ENCODE data around the gene BBS1.

DNA sequence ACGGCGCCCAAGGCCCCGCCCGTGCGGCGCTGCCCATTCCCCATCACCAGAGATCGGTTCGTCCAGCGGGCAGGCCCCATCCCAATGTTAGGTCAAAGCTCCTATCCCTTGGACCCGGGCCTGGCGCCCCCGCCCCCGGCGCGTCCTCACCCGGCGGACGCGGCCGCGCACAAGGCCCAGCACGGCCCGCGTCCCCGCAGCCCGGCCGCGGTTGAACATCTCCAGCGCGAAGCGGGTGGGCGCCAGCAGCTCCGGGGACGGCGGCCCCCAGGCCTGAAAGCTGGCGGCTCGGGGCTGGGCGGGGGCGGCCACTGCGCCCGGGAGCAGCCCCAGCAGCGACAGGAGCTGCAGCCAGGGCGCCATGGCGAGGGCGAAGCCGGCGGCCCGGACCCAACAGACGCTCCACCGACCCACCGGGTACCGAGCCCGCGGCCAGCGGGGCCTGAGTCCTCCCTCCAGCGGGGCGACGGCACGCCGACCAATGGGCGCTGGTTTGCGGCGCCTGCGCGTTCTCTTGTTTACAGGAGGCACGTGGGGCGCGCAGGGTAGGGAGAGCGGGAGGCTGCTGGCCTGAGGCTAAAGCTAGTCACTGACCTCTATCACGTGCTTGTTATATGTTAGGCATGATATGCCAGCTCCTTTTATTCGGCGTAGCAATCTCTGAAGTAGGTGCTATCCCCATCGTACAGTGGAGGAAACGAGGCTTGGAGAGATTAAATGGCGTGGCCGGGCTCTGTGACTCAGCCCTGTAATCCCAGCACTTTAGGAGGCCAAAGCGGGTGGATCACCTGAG is 57.9 kb downstream of the BBS1 start, which contains the start of gene CTSF:
- TF ChIP-seq, protein P1, sequence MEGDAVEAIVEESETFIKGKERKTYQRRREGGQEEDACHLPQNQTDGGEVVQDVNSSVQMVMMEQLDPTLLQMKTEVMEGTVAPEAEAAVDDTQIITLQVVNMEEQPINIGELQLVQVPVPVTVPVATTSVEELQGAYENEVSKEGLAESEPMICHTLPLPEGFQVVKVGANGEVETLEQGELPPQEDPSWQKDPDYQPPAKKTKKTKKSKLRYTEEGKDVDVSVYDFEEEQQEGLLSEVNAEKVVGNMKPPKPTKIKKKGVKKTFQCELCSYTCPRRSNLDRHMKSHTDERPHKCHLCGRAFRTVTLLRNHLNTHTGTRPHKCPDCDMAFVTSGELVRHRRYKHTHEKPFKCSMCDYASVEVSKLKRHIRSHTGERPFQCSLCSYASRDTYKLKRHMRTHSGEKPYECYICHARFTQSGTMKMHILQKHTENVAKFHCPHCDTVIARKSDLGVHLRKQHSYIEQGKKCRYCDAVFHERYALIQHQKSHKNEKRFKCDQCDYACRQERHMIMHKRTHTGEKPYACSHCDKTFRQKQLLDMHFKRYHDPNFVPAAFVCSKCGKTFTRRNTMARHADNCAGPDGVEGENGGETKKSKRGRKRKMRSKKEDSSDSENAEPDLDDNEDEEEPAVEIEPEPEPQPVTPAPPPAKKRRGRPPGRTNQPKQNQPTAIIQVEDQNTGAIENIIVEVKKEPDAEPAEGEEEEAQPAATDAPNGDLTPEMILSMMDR (IDR thresholded peaks at IDR 0.05; ENCODE audit: low read depth, low read length, missing input control): no peak
- TF ChIP-seq, protein P2, sequence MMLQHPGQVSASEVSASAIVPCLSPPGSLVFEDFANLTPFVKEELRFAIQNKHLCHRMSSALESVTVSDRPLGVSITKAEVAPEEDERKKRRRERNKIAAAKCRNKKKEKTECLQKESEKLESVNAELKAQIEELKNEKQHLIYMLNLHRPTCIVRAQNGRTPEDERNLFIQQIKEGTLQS (IDR thresholded peaks at IDR 0.05): no peak
- TF ChIP-seq JUND (IDR thresholded peaks at IDR 0.05) (no peak), TAF1 (conservative IDR thresholded peaks at IDR 0.05) (no peak)
- TF ChIP-seq, protein P3, sequence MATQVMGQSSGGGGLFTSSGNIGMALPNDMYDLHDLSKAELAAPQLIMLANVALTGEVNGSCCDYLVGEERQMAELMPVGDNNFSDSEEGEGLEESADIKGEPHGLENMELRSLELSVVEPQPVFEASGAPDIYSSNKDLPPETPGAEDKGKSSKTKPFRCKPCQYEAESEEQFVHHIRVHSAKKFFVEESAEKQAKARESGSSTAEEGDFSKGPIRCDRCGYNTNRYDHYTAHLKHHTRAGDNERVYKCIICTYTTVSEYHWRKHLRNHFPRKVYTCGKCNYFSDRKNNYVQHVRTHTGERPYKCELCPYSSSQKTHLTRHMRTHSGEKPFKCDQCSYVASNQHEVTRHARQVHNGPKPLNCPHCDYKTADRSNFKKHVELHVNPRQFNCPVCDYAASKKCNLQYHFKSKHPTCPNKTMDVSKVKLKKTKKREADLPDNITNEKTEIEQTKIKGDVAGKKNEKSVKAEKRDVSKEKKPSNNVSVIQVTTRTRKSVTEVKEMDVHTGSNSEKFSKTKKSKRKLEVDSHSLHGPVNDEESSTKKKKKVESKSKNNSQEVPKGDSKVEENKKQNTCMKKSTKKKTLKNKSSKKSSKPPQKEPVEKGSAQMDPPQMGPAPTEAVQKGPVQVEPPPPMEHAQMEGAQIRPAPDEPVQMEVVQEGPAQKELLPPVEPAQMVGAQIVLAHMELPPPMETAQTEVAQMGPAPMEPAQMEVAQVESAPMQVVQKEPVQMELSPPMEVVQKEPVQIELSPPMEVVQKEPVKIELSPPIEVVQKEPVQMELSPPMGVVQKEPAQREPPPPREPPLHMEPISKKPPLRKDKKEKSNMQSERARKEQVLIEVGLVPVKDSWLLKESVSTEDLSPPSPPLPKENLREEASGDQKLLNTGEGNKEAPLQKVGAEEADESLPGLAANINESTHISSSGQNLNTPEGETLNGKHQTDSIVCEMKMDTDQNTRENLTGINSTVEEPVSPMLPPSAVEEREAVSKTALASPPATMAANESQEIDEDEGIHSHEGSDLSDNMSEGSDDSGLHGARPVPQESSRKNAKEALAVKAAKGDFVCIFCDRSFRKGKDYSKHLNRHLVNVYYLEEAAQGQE (IDR thresholded peaks at IDR 0.05): no peak
